ENCODE results near the gene BCL11A.

BCL11A gene

DNA sequence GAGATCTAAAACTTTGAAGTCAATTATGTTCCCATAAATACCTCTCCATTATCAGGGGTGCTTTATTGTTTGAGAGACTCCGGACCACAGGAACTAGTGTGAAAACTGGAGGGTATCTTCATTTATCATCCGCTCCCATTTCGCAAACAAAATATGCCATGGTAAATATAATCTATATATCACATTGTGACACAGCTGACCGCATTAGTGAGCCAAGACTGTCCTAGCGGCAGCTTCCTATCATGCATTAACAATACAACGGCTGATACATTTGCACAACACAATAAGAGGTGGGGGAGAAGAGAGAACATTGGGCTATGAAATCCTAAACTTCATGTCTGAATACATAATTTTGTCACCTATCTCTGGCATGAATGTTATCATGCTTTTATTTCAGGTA lies 29.5 kb downstream of the BCL11A start:
- no peak for TF ChIP-seq CTCF (IDR thresholded peaks at IDR 0.05; ENCODE audit: insufficient read depth, low read depth, low read length, missing control alignments)
- no peak for DNase-seq (ENCODE audit: low read depth)
- H3K4me3 ChIP-seq (ENCODE audit: low read depth, low read length) = no peak overlapping the region

- no peak for DNase-seq (ENCODE audit: low read depth)
- H3K4me3 ChIP-seq (ENCODE audit: low read depth, low read length) = no peak overlapping the region
- no peak for TF ChIP-seq CTCF (IDR thresholded peaks at IDR 0.05; ENCODE audit: insufficient read depth, low read depth, low read length, missing control alignments)
These were observed 31.0 kb downstream of the BCL11A start for GRCh38 chr2:60522462-60522861.

DNA sequence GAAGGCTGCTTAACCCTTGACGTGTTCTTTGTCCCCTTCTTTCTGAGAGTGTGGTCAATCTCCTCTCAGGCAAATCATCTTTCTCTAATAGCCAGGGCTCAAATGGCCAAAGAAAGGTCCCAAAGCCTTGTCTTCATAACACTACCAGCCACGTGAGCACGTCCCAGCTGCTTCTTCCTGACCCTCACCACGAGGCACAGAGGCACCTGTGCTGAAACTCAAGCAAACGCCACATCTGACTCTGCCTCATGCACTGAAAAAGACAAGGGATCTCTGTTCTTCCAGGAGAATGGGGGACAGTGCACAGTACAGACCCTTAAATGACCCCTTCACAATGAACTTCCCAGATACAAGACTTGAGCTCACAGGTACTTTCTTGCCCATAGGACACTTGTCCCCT lies 31.8 kb downstream of the BCL11A start:
- no peak for DNase-seq (ENCODE audit: low read depth)

DNA sequence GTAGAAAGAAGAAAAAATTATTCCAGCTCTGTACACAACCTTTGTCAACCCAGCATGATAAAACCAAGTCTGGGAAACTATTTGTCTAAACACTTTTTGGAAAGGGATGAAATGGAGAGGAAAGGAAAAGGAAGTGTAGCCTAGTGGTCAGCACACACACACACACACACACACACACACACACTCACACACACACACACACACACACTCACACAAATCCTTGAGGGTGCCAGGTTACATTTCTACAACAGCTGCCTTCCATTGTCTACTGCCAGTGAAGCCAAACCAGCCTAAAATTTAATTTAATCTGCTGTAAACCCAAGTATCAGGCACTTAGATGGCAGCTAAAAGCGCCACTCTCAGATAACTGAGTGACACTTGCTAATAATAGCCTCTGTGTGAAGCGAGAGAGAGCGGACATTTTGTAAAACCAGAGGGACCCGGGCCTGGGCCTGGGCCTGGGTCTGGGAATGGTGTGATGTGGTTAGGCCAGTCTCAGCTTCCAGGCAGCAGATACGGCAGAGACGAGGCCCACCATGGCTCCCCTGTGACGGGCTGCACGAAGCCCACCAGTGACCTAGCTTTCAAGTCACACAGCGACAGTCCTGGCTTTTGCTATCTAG lies 32.4 kb downstream of the BCL11A start:
- no peak overlapping the region for H3K4me3 ChIP-seq (ENCODE audit: low read depth, low read length)
- TF ChIP-seq CTCF (IDR thresholded peaks at IDR 0.05; ENCODE audit: insufficient read depth, low read depth, low read length, missing control alignments) = no peak
- no peak for DNase-seq (ENCODE audit: low read depth)

More for the DNA sequence above, 31.8 kb downstream of the BCL11A start:
- no peak for TF ChIP-seq CTCF (IDR thresholded peaks at IDR 0.05; ENCODE audit: insufficient read depth, low read depth, low read length, missing control alignments)
- no peak overlapping the region for H3K4me3 ChIP-seq (ENCODE audit: low read depth, low read length)

- TF ChIP-seq CTCF (IDR thresholded peaks at IDR 0.05; ENCODE audit: insufficient read depth, low read depth, low read length, missing control alignments) = no peak
- no peak overlapping the region for H3K4me3 ChIP-seq (ENCODE audit: low read depth, low read length)
- no peak for DNase-seq (ENCODE audit: low read depth)
These were observed 33.1 kb downstream of the BCL11A start for GRCh38 chr2:60520151-60520876.

DNA sequence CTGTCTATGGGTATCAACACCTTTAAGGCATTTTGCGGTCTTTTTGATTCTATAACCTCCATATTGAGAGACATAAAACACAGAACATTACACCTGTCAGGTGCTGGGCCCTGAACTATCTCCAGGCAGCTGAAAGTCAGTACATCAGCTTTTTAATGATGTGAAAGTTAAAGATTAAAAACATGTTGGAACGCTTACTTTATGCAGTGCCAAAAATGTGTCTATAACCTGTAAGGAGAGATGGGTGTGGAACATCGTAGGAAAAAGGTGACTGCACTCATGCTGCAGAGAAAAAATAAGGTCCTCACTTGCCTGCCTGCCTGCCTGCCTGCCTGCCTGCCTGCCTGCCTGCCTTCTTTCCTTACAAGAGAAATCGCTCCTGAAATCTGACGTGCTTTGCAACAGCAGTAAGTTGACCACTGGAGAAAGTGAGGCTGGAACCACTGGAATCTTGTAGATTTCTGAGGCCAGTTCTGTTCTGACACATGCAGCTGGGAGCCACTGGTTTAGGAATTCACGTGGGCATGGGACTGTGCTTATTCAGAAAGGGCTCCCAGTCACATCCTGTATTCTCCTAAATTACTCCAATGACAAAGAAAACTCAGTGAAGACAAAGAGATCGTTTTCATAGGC lies 34.1 kb downstream of the BCL11A start:
- DNase-seq (ENCODE audit: low read depth) = no peak
- no peak overlapping the region for H3K4me3 ChIP-seq (ENCODE audit: low read depth, low read length)
- no peak for TF ChIP-seq CTCF (IDR thresholded peaks at IDR 0.05; ENCODE audit: insufficient read depth, low read depth, low read length, missing control alignments)
